CD4-positive, alpha-beta T cell treated with Interleukin-2 at 100 ng/mL for 4 hours (primary cell): ENCODE measurements around the gene PYROXD2.

ENCODE experiments used
- DNase-seq: peaks from one replicate; pipeline ENCODE4 v3.0.0-alpha.2; 2020; ENCODE audit warnings: low spot score

Gene PYROXD2

GRCh38 chr10:98414578-98414931 lies 427 bp downstream of the PYROXD2 start:
- DNase-seq = no peak

- DNase-seq = no peak
Observed at GRCh38 chr10:98411768-98412167, 3.2 kb downstream of the PYROXD2 start.

- DNase-seq = no peak
Observed at GRCh38 chr10:98411166-98411565, 3.8 kb downstream of the PYROXD2 start.

- DNase-seq = no peak
Observed at GRCh38 chr10:98410759-98411158, 4.2 kb downstream of the PYROXD2 start.

GRCh38 chr10:98410135-98410743 lies 4.7 kb downstream of the PYROXD2 start:
- no peak for DNase-seq

- no peak for DNase-seq
Observed at GRCh38 chr10:98408799-98409198, 6.2 kb downstream of the PYROXD2 start.

GRCh38 chr10:98407744-98408241 lies 7.2 kb downstream of the PYROXD2 start:
- no peak for DNase-seq

- DNase-seq = no peak
Observed at GRCh38 chr10:98407017-98407743, 7.8 kb downstream of the PYROXD2 start.

- DNase-seq = no peak
Observed at GRCh38 chr10:98405422-98405821, 9.6 kb downstream of the PYROXD2 start.

GRCh38 chr10:98404571-98405359 lies 10.2 kb downstream of the PYROXD2 start:
- no peak for DNase-seq

GRCh38 chr10:98403812-98404504 lies 11.0 kb downstream of the PYROXD2 start:
- DNase-seq = peak; percentile 3

GRCh38 chr10:98402931-98403718 lies 11.9 kb downstream of the PYROXD2 start:
- DNase-seq = no peak

- no peak for DNase-seq
Observed at GRCh38 chr10:98402478-98402877, 12.5 kb downstream of the PYROXD2 start.

GRCh38 chr10:98400482-98400881 lies 14.5 kb downstream of the PYROXD2 start:
- no peak for DNase-seq

GRCh38 chr10:98399784-98400183 lies 15.2 kb downstream of the PYROXD2 start:
- no peak for DNase-seq

- no peak for DNase-seq
Observed at GRCh38 chr10:98397089-98397600, 17.8 kb downstream of the PYROXD2 start.

- DNase-seq = no peak
Observed at GRCh38 chr10:98396096-98397063, 18.6 kb downstream of the PYROXD2 start.

GRCh38 chr10:98394851-98395440 lies 20.0 kb downstream of the PYROXD2 start:
- DNase-seq = no peak

GRCh38 chr10:98391578-98391991 lies 23.4 kb downstream of the PYROXD2 start:
- peak; percentile 12 for DNase-seq

GRCh38 chr10:98391065-98391464 lies 23.9 kb downstream of the PYROXD2 start:
- no peak for DNase-seq
